Muscle layer of duodenum (tissue), 2 donors: ENCODE measurements around the gene RNF157.

ENCODE experiments used
- H3K27ac ChIP-seq: one replicate; pipeline ENCODE4 v1.7.0; 2013; ENCODE audit warnings: mild to moderate bottlenecking, low read length
- H3K27me3 ChIP-seq: one replicate; pipeline ENCODE4 v1.7.0; 2013; ENCODE audit warnings: low read depth, mild to moderate bottlenecking, control low read depth, low read length
- H3K36me3 ChIP-seq, 2 donors: one replicate each; pipeline ENCODE4 v1.7.0; 2013; ENCODE audit warnings: low read length in 2 of 2, control low read depth in 1 of 2, mild to moderate bottlenecking in 1 of 2; ENCODE audit not compliant: insufficient read depth in 2 of 2, control insufficient read depth in 1 of 2
- H3K4me1 ChIP-seq, 2 donors: one replicate each; pipeline ENCODE4 v1.7.0; 2013; ENCODE audit warnings: low read length in 2 of 2, mild to moderate bottlenecking in 2 of 2, control low read depth in 1 of 2, moderate library complexity in 1 of 2; ENCODE audit not compliant: insufficient read depth in 2 of 2, control insufficient read depth in 1 of 2
- H3K4me3 ChIP-seq, 2 donors: one replicate each; pipeline ENCODE4 v1.7.0; 2013; ENCODE audit warnings: low read length in 2 of 2, low read depth in 1 of 2, mild to moderate bottlenecking in 1 of 2
- H3K9me3 ChIP-seq, 2 donors: one replicate each; pipeline ENCODE4 v1.7.0; 2013; ENCODE audit warnings: low read length in 2 of 2, control low read depth in 1 of 2, mild to moderate bottlenecking in 1 of 2; ENCODE audit not compliant: control insufficient read depth in 1 of 2
- donor health status: healthy.

Gene RNF157

GRCh38 chr17:76132574-76133338, 107.5 kb downstream of the RNF157 start:
- Histone ChIP-seq H3K36me3 (no peaks in the 10 kb centered on the region), H3K4me1 (peaks cover 0 to 2% of the 10 kb centered on the region in 2 donors), H3K4me3 (no peak overlapping the region), H3K27me3 (peaks cover 12% of the 10 kb centered on the region), H3K9me3 (no peaks in the 10 kb centered on the region), H3K27ac (no peak overlapping the region)

- peaks cover 10% of the 10 kb centered on the region for H3K27me3 ChIP-seq
- no peaks in the 10 kb centered on the region for H3K36me3 ChIP-seq
- H3K9me3 ChIP-seq: no peaks in the 10 kb centered on the region
- no peak overlapping the region for H3K4me3 ChIP-seq
- H3K4me1 ChIP-seq: no peaks in the 10 kb centered on the region
- no peak overlapping the region for H3K27ac ChIP-seq
These were observed 108.4 kb downstream of the RNF157 start for GRCh38 chr17:76131692-76132573.

GRCh38 chr17:76131051-76131691, 109.1 kb downstream of the RNF157 start:
- Histone ChIP-seq H3K27me3 (peaks cover 7% of the 10 kb centered on the region), H3K36me3 (no peaks in the 10 kb centered on the region), H3K4me1 (no peaks in the 10 kb centered on the region), H3K4me3 (no peak overlapping the region), H3K9me3 (no peaks in the 10 kb centered on the region), H3K27ac (no peak overlapping the region)

GRCh38 chr17:76130473-76130872, 109.8 kb downstream of the RNF157 start:
- Histone ChIP-seq H3K36me3 (no peaks in the 10 kb centered on the region), H3K4me1 (no peaks in the 10 kb centered on the region), H3K4me3 (no peak overlapping the region), H3K27ac (no peak overlapping the region), H3K27me3 (peaks cover 6% of the 10 kb centered on the region), H3K9me3 (no peaks in the 10 kb centered on the region)

GRCh38 chr17:76125922-76126321, 114.4 kb downstream of the RNF157 start:
- H3K27me3 ChIP-seq: no peaks in the 10 kb centered on the region
- H3K4me3 ChIP-seq: no peak overlapping the region
- no peak overlapping the region for H3K27ac ChIP-seq
- no peaks in the 10 kb centered on the region for H3K36me3 ChIP-seq
- no peaks in the 10 kb centered on the region for H3K9me3 ChIP-seq
- peaks cover 0 to 13% of the 10 kb centered on the region in 2 donors for H3K4me1 ChIP-seq

- no peak overlapping the region for H3K4me3 ChIP-seq
- no peak overlapping the region for H3K27ac ChIP-seq
- no peaks in the 10 kb centered on the region for H3K9me3 ChIP-seq
- no peaks in the 10 kb centered on the region for H3K27me3 ChIP-seq
- H3K4me1 ChIP-seq: peaks cover 0 to 13% of the 10 kb centered on the region in 2 donors
- H3K36me3 ChIP-seq: no peaks in the 10 kb centered on the region
These were observed 115.0 kb downstream of the RNF157 start for GRCh38 chr17:76125391-76125675.

DNA sequence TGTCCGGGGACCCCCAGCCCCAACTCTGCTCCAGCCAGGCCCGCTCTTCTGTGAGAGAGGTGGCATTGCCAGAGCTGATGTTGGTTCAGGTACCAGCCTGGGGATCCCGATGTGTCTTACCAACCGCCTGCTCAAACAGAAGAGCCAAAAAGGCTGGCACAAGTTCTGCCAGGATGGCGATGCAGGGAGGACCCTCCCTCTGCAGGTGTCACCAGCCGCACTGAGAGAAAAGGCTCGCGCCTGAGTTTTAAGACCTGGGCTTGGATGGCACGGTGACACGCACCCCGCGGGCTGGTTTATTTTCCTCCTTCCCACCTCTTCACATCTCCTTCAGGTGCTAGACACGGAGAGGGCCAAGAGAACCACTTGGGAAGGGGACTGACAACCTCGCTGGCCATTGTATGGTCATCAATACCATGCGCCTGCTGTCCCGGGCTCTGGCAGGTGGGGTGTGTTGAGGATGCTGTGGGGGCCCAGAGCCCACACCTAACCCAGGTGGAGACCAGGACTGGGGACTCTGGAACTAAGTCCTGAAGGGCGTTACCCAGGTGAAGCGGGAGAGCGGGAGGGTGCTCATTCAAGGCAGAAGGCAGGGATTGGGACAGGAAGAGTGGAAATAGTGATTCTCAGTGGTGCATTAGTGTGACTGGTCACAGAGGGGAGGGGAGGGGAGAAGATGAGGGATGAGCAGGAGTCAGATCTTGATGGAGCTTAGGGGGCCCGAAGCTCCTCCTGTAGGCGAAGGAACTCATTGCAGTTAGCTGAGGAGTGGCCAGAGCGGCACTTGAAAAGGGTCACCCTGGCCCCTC, 115.5 kb downstream of the RNF157 start:
- Histone ChIP-seq H3K27ac (no peak overlapping the region), H3K4me1 (peaks cover 0 to 13% of the 10 kb centered on the region in 2 donors), H3K27me3 (no peaks in the 10 kb centered on the region), H3K9me3 (no peaks in the 10 kb centered on the region), H3K36me3 (no peaks in the 10 kb centered on the region), H3K4me3 (no peak overlapping the region)

GRCh38 chr17:76123749-76124581, 116.3 kb downstream of the RNF157 start:
- H3K27me3 ChIP-seq: no peaks in the 10 kb centered on the region
- no peaks in the 10 kb centered on the region for H3K36me3 ChIP-seq
- H3K9me3 ChIP-seq: no peaks in the 10 kb centered on the region
- H3K4me1 ChIP-seq: peaks cover 0 to 13% of the 10 kb centered on the region in 2 donors
- H3K4me3 ChIP-seq: no peak overlapping the region
- H3K27ac ChIP-seq: no peak overlapping the region

GRCh38 chr17:76123191-76123499, 117.1 kb downstream of the RNF157 start:
- no peaks in the 10 kb centered on the region for H3K27me3 ChIP-seq
- no peaks in the 10 kb centered on the region for H3K36me3 ChIP-seq
- H3K9me3 ChIP-seq: no peaks in the 10 kb centered on the region
- peaks cover 0 to 13% of the 10 kb centered on the region in 2 donors for H3K4me1 ChIP-seq
- H3K27ac ChIP-seq: no peak overlapping the region
- H3K4me3 ChIP-seq: no peak overlapping the region

DNA sequence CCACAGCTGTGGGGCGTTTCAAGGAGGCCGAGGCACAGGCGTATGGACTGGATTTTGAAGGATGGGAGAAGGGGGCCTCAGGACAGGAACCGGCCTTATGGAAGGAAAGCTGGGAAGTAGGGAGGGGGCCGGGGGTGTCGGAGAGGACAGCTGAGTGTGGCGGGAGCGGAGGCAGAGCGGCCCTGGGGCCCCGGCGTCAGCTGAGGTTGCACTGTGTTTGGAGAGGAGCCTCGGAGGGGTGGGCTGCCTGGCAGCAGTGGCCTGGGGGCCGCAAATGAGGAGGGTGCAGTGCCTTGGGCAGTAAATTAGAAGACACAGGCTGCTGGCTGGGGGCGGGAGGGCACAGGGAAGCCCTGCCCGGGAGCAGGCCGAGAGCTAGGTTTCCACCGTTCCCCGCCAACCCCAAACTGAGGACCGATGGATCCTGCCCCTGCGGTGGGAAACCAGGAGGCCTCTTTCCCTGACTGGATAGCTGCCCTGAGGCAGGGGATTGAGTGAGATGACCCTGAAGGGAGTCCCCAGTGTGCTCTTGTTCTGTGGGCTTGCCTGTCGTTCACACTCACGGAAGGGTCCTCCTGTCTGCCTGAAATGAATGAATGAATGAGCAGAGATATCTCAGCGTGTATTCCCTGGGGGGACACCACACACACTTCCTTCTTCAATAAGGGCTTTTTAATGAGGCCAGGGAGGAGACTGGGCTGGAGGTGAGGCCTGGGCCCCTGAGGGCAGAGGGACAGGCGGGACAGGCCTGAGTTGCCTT, 117.7 kb downstream of the RNF157 start:
- H3K27ac ChIP-seq: no peak overlapping the region

More for the DNA sequence above, 117.7 kb downstream of the RNF157 start:
- H3K4me1 ChIP-seq: peaks cover 0 to 13% of the 10 kb centered on the region in 2 donors
- no peaks in the 10 kb centered on the region for H3K27me3 ChIP-seq
- no peaks in the 10 kb centered on the region for H3K36me3 ChIP-seq
- no peak overlapping the region for H3K4me3 ChIP-seq
- no peaks in the 10 kb centered on the region for H3K9me3 ChIP-seq
